Cardiac fibroblast (primary cell): Measurements from ENCODE around the gene KDM1B.

Experiments used
- DNase-seq, 2 donors: peaks; one replicate each; pipeline versions ENCODE4 v3.0.0 to v3.0.0-alpha.2; 2010; ENCODE audit warnings: low read depth in 2 of 2
- H3K4me3 ChIP-seq, 2 donors: replicated peaks in 1 of 2; 1 replicate in 1 of 2; 2 replicates in 1 of 2; pipeline ENCODE4 v1.5.1; 2011; ENCODE audit warnings: low read depth in 2 of 2, low read length in 2 of 2, mild to moderate bottlenecking in 2 of 2, moderate library complexity in 1 of 2
- TF ChIP-seq, protein P1 (sequence below): IDR thresholded peaks from one replicate; pipeline ENCODE4 v1.5.1; 2011; ENCODE audit warnings: low read depth, mild to moderate bottlenecking, low read length, inconsistent platforms

KDM1B gene

GRCh38 chr6:18265787-18266522 lies 110.7 kb downstream of the KDM1B start:
- no peak overlapping the region for H3K4me3 ChIP-seq
- TF ChIP-seq, protein P1, sequence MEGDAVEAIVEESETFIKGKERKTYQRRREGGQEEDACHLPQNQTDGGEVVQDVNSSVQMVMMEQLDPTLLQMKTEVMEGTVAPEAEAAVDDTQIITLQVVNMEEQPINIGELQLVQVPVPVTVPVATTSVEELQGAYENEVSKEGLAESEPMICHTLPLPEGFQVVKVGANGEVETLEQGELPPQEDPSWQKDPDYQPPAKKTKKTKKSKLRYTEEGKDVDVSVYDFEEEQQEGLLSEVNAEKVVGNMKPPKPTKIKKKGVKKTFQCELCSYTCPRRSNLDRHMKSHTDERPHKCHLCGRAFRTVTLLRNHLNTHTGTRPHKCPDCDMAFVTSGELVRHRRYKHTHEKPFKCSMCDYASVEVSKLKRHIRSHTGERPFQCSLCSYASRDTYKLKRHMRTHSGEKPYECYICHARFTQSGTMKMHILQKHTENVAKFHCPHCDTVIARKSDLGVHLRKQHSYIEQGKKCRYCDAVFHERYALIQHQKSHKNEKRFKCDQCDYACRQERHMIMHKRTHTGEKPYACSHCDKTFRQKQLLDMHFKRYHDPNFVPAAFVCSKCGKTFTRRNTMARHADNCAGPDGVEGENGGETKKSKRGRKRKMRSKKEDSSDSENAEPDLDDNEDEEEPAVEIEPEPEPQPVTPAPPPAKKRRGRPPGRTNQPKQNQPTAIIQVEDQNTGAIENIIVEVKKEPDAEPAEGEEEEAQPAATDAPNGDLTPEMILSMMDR: no peak
- DNase-seq: no peak

- TF ChIP-seq, protein P1: no peak
- H3K4me3 ChIP-seq: no peak overlapping the region
- DNase-seq: no peak
These were observed 111.3 kb downstream of the KDM1B start for GRCh38 chr6:18266523-18266912.

GRCh38 chr6:18268066-18268465 lies 112.8 kb downstream of the KDM1B start:
- no peak for DNase-seq
- no peak overlapping the region for H3K4me3 ChIP-seq
- TF ChIP-seq, protein P1: no peak

DNA sequence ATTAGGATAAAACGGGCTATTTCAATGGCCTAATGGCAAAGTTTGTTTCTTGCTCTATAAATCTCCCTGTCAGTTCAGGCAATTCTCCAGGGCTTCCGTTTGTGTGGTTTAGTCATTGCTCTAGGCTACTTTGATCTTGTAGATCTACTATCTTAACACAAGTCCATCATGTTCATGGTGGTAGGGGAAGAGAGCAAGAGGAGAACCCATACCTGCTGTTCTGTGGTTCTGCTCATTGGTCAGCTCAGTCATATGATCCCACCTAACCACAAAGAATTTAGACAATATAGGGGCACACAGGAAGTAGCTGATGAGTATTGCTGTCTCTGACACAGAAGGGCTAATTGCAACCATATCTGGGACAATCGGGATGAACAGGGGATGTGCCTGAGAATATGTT lies 114.0 kb downstream of the KDM1B start:
- no peak for DNase-seq

GRCh38 chr6:18269717-18270116 lies 114.5 kb downstream of the KDM1B start:
- no peak overlapping the region for H3K4me3 ChIP-seq
- no peak for DNase-seq
- TF ChIP-seq, protein P1: no peak

More for the DNA sequence above, 114.0 kb downstream of the KDM1B start:
- TF ChIP-seq, protein P1: no peak
- no peak overlapping the region for H3K4me3 ChIP-seq

DNA sequence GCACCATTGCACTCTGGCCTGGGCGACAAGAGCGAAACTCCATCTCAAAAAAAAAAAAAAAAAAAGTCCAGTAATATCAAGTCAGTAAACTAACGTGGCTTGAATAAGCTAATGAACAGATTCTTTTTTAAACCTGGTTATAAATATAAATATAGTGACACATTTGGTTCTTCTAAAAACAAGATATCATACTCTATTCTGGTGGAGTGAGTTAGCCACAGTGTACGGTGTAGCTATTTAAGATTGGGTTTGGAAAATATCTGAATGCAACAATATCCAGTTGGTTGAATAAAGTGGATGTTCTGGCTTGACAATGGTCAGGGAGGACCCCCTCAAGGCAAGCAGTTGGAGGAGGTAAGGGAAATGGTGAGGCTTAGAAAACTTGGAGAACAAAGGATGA lies 115.0 kb downstream of the KDM1B start:
- H3K4me3 ChIP-seq: no peak overlapping the region
- DNase-seq: no peak
- TF ChIP-seq, protein P1: no peak
